ENCODE data around the gene ARHGAP32. TPM values are rescaled to one million over a fixed set of nuclear protein-coding genes. Genes with fewer than 3 reads are reported as not detected.

ARHGAP32 gene
- total RNA-seq, 4 donors from 2014 or later, result 41.3 to 108 (median 101) TPM

- Histone ChIP-seq H3K36me3 (peaks cover 0 to 4% (median 0%) of the 10 kb centered on the region in 3 donors), H3K4me1 (no peaks in the 10 kb centered on the region), H3K9me3 (no peaks in the 10 kb centered on the region), H3K27me3 (no peaks in the 10 kb centered on the region), H3K27ac (no peak overlapping the region), H3K4me3 (no peak overlapping the region)
- DNase-seq, result no peak
- TF ChIP-seq, protein P1, sequence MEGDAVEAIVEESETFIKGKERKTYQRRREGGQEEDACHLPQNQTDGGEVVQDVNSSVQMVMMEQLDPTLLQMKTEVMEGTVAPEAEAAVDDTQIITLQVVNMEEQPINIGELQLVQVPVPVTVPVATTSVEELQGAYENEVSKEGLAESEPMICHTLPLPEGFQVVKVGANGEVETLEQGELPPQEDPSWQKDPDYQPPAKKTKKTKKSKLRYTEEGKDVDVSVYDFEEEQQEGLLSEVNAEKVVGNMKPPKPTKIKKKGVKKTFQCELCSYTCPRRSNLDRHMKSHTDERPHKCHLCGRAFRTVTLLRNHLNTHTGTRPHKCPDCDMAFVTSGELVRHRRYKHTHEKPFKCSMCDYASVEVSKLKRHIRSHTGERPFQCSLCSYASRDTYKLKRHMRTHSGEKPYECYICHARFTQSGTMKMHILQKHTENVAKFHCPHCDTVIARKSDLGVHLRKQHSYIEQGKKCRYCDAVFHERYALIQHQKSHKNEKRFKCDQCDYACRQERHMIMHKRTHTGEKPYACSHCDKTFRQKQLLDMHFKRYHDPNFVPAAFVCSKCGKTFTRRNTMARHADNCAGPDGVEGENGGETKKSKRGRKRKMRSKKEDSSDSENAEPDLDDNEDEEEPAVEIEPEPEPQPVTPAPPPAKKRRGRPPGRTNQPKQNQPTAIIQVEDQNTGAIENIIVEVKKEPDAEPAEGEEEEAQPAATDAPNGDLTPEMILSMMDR (IDR thresholded peaks at IDR 0.05), result no peak
- no peak for TF ChIP-seq POLR2A (IDR thresholded peaks at IDR 0.05)
Observed at GRCh38 chr11:129204150-129204838, 12.2 kb upstream of the ARHGAP32 start.

- Histone ChIP-seq H3K4me1 (no peaks in the 10 kb centered on the region), H3K36me3 (peaks cover 0 to 4% (median 0%) of the 10 kb centered on the region in 3 donors), H3K4me3 (no peak overlapping the region), H3K27me3 (no peaks in the 10 kb centered on the region), H3K9me3 (no peaks in the 10 kb centered on the region), H3K27ac (no peak overlapping the region)
- DNase-seq, result no peak
- TF ChIP-seq, protein P1 (IDR thresholded peaks at IDR 0.05), result no peak
- no peak for TF ChIP-seq POLR2A (IDR thresholded peaks at IDR 0.05)
Observed at GRCh38 chr11:129202646-129203045, 10.5 kb upstream of the ARHGAP32 start.

GRCh38 chr11:129195682-129196081 lies 3.6 kb upstream of the ARHGAP32 start:
- H3K4me1 ChIP-seq, result no peaks in the 10 kb centered on the region
- H3K27ac ChIP-seq, result no peak overlapping the region
- H3K9me3 ChIP-seq, result no peaks in the 10 kb centered on the region
- H3K4me3 ChIP-seq, result no peak overlapping the region
- peaks cover 0 to 4% (median 0%) of the 10 kb centered on the region in 3 donors for H3K36me3 ChIP-seq
- no peaks in the 10 kb centered on the region for H3K27me3 ChIP-seq
- TF ChIP-seq, protein P1 (IDR thresholded peaks at IDR 0.05), result no peak
- TF ChIP-seq POLR2A (IDR thresholded peaks at IDR 0.05), result no peak
- DNase-seq, result no peak

DNA sequence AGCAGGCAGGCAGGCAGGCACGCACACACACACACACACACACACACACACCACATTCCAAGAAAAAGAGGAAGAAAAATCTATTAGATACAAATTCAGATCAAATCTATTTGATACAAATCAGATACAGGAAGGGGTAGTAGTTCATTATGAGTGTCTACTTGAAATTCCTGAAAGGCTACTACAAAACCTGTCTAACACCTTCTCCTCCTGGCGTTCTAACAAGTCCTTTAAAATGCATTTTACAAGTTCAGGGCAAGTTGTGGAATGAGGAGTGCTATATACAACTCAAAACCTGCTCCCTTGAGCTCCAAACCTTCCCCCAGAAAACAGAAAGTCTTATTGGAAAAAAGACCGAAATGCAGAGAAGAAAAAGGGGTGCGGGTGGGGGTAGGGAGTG lies 476 bp downstream of the ARHGAP32 start:
- Histone ChIP-seq H3K4me3 (no peak overlapping the region), H3K4me1 (no peaks in the 10 kb centered on the region), H3K36me3 (no peaks in the 10 kb centered on the region), H3K9me3 (no peaks in the 10 kb centered on the region), H3K27me3 (no peaks in the 10 kb centered on the region), H3K27ac (no peak overlapping the region)
- no peak for TF ChIP-seq POLR2A (IDR thresholded peaks at IDR 0.05)
- TF ChIP-seq, protein P1 (IDR thresholded peaks at IDR 0.05), result no peak
- no peak for DNase-seq

DNA sequence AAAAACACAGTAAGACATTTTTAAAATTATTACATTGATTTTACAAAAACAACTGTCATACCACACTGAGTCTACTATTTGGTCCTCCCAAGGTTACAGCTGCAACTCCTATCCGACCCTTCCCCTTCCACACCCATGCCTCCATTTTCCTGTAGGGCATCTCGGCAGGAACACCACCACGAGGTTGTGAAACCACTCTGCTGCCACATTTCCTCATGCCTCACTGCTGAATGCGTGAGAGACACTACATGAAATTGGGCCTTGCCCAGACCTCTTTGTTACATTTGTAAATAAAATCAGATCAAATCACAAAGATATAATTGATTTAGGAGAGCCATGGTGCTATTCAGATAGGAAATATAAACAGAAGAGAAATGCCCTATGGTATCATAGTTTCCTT lies 2.0 kb downstream of the ARHGAP32 start:
- Histone ChIP-seq H3K36me3 (no peaks in the 10 kb centered on the region), H3K4me3 (no peak overlapping the region), H3K9me3 (no peaks in the 10 kb centered on the region), H3K27ac (no peak overlapping the region), H3K27me3 (no peaks in the 10 kb centered on the region), H3K4me1 (no peaks in the 10 kb centered on the region)
- no peak for DNase-seq
- no peak for TF ChIP-seq POLR2A (IDR thresholded peaks at IDR 0.05)
- TF ChIP-seq, protein P1 (IDR thresholded peaks at IDR 0.05), result no peak
